DMS 273 treated with DMSO at 0.1 percent for 48 hours (cell line): ENCODE data around the gene FBN1.

ENCODE experiments used
- DNase-seq: peaks from one replicate; lab custom pipeline; 2025; lab: John Stamatoyannopoulos, UW

Gene FBN1

GRCh38 chr15:48396020-48396419, 249.5 kb downstream of the FBN1 start:
- DNase-seq = no peak

- DNase-seq = no peak
These were observed 249.9 kb downstream of the FBN1 start for GRCh38 chr15:48395521-48396011.

GRCh38 chr15:48394970-48395369, 250.5 kb downstream of the FBN1 start:
- DNase-seq = no peak

GRCh38 chr15:48393645-48394506, 251.6 kb downstream of the FBN1 start:
- peak; percentile 83 for DNase-seq

GRCh38 chr15:48392356-48392755, 253.2 kb downstream of the FBN1 start:
- no peak for DNase-seq

GRCh38 chr15:48391950-48392349, 253.6 kb downstream of the FBN1 start:
- no peak for DNase-seq

- DNase-seq = peak; percentile 12
These were observed 255.8 kb downstream of the FBN1 start for GRCh38 chr15:48389691-48390143.

- DNase-seq = no peak
These were observed 256.6 kb downstream of the FBN1 start for GRCh38 chr15:48388910-48389309.

- DNase-seq = no peak
These were observed 257.3 kb downstream of the FBN1 start for GRCh38 chr15:48388016-48388851.

- no peak for DNase-seq
These were observed 260.3 kb downstream of the FBN1 start for GRCh38 chr15:48385031-48385830.

GRCh38 chr15:48384616-48385015, 260.9 kb downstream of the FBN1 start:
- no peak for DNase-seq

- DNase-seq = no peak
These were observed 262.5 kb downstream of the FBN1 start for GRCh38 chr15:48383031-48383430.

GRCh38 chr15:48381861-48382260, 263.6 kb downstream of the FBN1 start:
- DNase-seq = no peak

GRCh38 chr15:48380198-48380597, 265.3 kb downstream of the FBN1 start:
- DNase-seq = no peak

- no peak for DNase-seq
These were observed 269.7 kb downstream of the FBN1 start for GRCh38 chr15:48375767-48376166.

- no peak for DNase-seq
These were observed 271.0 kb downstream of the FBN1 start for GRCh38 chr15:48374472-48374871.

GRCh38 chr15:48373821-48374451, 271.6 kb downstream of the FBN1 start:
- DNase-seq = no peak

- DNase-seq = no peak
These were observed 273.5 kb downstream of the FBN1 start for GRCh38 chr15:48371961-48372360.

GRCh38 chr15:48371550-48371949, 274.0 kb downstream of the FBN1 start:
- no peak for DNase-seq

- no peak for DNase-seq
These were observed 275.0 kb downstream of the FBN1 start for GRCh38 chr15:48370460-48370859.

GRCh38 chr15:48367483-48367882, 278.0 kb downstream of the FBN1 start:
- no peak for DNase-seq
